GM21619 (cell line): Measurements from ENCODE around the gene ADGRV1.

ENCODE experiments used
- ATAC-seq: cut with Tn5 transposase; IDR thresholded peaks from one replicate; pipeline ENCODE4 v1.9.1; 2021; ENCODE audit not compliant: unreplicated experiment

ADGRV1 gene

DNA sequence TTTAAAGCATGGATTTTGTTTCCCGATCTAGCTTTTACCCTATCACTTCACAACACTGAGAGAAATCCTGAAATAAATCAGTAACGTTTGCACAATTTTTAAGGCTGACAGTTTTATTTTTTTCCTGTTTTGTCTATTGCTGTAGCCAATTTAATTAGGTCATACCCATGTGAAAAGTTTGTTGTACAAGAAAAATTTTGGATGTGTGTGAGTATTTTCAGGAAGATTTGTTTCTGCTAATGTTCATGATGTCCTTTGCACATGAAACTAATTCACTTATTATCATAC is 586.7 kb downstream of the ADGRV1 start:
- no peak for ATAC-seq

DNA sequence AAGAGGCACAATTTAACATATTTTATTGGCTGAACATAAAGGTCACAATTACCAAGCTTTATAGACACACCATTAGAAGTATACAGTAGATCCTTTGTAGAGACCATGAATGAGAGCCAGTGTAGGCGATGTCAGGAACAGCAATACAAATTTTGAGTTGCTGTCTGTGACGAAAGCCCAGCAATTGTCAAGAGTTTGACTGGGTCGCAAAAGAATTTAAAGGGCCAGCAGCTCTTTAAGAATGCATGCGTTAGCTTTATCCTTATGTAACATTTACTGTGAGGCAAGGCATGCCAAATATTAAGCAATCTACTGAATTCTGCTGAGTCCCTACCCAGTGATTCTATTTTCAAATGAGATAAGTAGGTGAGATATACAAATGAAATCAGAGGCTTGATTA is 587.6 kb downstream of the ADGRV1 start:
- ATAC-seq, result no peak

DNA sequence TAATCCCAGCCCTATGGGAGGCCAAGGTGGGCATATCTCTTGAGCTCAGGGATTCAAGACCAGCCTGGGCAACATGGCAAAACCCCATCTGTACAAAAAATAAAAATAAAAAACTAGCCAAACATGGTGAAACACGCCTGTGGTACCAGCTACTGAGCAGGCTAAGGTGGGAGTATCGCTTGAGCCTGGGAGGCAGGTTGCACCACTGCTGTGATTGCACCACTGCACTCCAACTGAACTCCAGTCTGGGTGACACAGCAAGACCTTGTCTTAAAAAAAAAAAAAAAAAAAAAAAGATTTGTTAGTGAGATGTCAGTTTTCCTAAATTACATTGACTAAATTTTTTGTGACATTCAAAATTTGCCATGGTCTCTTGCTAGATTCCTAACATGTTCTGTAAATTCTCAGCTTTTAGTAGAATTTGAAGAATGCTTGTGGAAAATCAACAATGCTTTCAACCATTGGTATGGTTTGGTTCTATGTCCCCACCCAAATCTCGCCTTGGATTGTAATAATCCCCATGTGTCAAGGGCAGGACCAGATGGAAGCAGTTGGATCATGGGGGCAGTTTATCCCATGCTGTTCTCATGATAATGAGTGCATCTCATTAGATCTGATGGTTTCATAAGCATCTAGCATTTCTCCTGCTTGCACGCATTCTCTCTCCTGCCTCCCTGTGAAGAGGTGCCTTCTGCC is 588.5 kb downstream of the ADGRV1 start:
- ATAC-seq, result no peak

DNA sequence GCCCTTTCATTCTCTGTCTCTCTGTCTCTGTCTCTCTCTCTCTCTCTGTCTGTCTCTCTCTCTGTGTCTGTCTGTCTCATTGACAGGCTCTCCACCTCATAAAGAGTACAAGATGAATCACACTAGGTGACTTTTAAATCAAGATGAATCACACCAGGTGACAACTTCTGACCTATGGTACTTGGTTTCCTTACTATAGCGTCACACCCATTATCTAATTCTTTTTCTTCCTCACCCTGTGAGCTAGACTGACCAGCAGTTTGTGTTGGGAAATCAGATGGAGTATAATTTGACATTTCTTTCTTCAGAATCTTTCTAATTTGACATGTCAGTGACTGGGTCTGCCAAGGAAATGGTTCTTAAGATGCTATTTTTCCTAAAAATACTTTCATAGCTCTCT is 591.6 kb downstream of the ADGRV1 start:
- ATAC-seq, result no peak

DNA sequence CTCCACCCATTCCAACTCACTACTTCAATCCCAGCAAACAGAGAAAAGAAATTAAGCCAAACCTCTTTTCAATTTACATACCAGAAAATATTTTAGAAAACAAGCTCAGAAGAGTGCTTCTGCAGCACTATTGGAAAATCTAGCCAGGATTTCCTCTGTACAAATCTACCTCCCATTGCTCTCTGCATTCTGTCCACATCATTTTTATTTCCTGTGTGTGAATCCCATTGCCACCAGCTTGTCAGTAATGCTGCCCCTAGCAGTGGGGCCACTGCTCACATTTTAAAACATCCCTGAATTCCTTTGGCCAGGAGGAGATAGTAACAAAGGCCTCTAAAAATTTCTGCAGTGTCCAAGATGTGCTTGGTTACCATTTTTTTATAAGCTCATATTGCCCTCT is 592.0 kb downstream of the ADGRV1 start:
- ATAC-seq, result no peak

DNA sequence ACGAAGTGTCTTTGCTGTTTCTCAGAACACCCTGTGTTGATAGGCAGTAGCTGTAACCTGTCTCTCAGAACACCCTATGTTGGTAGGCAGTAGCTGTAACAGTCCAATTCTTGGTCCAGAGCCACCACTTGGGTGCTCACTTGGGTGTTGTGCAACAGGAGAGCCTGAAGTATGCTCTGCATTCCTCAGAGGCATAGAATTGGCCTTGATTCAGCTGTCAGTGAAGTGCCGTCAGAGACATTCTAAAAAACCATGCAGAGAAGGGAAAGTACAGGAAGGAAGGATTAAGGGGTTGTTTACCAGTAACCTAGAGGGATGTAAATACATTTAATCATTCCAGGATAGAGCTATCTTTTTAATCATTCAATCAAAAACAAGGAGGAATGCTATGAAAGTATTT is 593.4 kb downstream of the ADGRV1 start:
- ATAC-seq, result no peak

DNA sequence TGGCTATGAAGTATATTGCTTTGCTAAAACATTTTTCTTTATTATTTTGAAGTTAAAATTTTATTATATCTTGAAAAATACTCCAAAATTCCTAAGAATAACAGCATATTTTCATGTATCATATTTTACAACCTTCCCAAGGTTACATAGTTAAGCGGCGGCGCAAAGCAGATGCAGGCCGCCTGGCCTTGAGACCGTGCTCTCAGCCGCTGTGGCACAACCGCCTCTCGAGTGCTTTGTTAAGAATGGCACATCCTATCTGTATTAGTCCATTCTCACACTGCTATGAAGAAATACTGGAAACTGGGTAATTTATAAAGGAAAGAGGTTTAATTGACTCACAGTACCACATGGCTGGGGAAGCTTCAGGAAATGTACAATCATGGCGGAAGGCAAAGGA is 595.7 kb downstream of the ADGRV1 start:
- ATAC-seq, result no peak

DNA sequence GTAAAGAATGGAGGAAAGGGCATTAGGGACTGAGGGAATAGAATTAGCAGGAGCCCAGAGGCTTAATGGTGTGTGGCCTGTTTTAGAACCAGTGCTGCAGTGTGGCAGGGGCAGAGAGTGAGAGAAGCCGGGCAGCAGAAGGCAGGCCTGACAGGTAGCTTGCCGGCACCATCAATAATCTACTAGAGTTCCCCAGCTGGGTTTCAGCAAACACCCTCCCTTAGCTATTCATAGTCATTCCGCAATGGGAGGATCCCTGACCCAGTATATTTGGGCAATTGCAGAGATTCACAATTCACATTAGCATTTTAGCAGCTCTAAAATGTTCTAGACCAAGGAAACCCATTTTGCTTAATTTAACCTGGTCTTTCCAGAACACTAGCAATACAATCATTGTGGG is 596.7 kb downstream of the ADGRV1 start:
- no peak for ATAC-seq

DNA sequence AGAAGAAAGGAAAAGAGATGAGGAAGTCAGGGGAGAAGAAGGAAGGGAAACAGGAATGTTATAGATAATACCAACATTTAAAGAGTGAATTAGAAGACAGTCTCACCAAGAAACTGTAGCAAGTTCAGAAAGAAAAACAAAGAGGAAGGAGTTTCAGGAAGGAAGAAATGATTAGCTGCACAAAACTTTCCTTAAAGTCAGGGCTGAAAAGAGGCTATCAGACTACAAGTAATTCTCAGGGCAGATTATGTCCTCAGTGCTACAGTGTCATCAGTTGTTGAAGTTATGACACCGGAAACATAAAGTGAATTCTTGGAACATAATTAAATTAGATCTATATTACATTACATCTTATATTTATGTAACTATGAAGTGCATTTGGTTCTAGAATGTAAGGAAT is 597.6 kb downstream of the ADGRV1 start:
- no peak for ATAC-seq

DNA sequence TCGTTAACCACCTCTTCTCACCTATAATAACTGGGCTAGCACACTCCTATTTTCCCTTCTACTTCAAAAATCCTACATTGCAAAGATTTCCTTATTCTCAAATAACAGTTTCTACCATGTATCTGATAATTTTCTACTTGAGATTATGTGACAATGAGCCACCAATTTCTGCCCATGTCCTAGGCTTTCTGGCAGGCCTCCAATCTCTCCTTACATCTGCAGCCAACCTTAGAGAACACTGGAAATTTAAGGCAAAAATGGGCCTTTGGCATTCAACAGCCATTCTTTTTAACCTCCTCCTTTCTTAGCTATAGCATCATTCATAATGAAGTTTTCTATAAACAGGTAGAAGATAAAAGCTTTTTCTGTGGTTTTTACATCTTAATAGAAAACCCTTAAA is 599.4 kb downstream of the ADGRV1 start:
- no peak for ATAC-seq

DNA sequence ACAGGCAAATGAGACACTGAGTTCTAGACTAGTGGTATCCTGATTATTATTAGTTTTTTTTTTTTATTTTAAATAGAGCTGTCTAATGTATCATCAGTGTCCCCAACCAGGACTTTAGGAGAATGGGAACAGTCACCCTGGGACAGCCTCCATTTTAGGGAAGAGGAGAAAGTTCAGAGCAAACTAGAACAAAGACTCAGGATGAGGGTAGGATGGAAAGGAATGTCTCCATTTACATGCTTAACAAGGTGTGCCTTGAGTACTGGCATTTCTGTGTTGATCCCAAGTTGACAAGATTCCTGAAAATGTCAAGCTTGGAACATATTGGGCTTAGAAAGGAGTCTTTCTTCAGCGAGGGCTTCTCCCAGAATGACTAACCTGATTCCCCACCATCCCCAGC is 601.0 kb downstream of the ADGRV1 start:
- no peak for ATAC-seq

DNA sequence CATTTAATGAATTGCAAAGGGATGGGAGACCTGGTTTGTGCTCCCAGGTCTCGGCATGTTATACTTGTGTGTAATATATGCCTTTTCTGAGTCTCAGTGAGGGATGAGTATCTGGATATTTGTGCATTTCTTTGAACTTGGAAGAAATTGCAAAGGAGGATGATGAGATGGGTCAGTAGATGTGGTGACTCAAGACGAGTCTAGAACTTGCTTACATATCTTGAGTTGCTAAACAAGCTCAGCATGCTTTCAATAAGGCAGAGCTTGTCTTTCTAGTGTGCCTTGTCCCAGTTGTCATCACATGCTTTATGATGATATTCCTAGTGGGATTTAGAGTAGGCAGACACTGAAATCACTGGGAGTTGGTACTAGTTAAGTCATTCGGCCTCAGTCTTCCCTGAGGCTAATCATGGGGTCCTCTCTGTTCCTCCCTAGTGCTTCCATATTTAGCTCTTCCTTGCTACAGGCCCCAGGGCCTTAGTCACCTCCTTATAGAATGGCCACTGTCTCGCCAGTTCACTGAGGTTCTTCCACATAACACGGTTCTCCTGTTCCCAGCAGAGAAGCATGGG is 602.2 kb downstream of the ADGRV1 start:
- ATAC-seq, result no peak

DNA sequence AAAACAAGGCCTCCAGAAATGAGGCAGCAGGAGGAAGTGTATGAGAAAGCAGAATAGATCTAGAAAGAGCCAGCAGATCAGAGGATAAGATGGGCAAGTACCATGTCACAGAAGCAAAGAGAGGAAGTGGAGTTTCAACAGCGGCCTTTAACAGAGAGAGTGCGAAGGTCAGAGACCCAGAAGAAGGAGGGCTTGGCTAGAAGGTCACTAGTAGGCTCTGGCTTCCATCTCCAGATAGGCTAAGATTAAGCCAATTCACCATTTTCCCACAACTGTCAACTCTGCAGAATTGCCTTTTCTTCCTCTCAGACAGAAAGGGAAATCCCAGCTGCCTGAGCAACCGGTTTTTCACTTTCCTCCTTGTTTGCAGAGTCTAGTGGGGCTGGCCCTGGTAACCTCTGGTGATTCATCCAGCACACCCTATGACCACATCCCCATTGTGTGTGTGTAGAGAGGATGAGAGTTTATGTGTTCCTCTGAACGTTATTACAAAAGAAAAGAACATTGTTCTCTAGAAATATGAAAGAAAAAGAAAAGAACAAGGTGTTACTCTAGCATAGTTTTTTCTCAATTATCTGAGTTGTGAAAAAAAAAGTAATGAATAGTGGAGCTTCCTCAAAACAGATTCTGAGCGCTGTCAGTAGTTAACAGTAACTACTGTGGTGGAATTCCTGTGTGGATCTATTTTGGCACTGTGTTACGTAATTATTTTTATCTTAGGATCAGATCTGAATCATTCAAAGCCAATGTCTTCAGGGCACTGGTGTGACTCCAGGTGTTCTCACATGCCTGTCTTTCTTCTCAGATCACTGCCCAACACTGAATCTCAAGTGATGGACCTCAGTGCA is 604.2 kb downstream of the ADGRV1 start:
- peak; percentile 99 for ATAC-seq

DNA sequence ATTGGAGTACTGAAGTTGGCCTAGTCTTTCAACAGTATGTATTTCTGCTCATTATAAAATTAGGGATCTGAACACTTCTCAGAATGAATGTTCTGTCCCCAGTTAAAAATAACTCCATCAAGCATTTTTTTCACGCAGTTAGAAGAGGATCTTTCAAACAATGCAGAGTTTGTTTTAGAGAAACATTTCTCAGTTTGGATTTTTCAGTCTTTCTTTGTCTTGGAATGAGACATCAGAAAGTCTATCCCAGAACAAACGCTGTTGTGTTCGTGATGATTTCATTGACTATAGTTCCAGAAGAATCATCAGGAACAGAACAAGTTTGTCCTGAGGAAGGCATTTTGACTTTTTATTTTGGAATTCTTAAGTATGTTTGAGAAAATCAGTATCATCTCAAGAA is 605.8 kb downstream of the ADGRV1 start:
- no peak for ATAC-seq

DNA sequence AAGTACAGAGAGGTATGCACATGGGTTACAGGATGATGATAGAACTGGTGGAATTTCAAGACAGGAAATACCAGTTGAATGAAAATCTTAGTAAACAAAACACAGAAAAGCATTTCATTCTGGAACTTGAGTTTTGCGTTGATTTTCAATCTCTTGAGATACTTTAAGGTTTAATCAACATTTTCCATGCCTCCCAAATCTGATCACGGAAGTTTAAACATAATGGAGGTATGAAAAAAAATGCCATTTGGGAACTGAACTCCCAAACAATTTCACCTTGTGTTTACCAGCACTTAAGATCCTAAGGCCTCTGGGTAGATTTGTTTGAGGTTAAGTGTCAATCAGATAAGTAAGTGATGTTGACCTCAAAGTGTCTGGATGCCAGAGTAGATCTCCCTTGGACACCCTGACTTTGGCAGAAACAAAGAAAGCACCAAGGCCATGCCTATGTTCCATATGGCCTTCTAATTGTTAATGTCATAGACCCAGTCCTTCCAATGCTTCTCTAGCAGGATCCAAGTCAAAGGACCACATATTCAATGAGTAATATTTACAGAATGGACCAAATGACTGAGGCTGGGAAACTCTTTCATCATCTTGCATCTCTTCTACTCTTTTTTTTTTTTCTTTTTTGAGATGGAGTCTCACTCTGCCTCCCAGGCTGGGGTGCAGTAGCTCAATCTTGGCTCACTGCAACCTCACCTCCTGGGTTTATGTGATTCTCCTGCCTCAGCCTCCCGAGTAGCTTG is 607.6 kb downstream of the ADGRV1 start:
- ATAC-seq, result no peak

DNA sequence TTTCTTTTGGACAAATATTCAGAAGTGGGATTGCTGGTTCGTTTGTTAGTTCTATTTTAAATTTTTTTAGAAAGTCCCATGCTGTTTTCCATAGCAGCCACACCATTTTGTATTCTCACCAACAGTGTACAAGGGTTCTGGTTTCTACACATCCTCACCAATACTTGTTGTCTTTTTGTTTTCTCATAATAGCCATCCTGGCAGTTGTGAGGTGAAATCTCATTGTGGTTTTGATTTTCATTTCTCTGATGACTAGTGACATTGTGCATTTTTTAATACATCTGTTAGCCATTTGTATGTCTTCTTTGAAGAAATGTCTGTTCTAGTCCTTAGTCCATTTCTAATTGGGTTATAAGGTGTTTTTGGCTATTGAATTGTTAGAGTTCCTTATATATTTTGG is 610.3 kb downstream of the ADGRV1 start:
- ATAC-seq, result no peak

DNA sequence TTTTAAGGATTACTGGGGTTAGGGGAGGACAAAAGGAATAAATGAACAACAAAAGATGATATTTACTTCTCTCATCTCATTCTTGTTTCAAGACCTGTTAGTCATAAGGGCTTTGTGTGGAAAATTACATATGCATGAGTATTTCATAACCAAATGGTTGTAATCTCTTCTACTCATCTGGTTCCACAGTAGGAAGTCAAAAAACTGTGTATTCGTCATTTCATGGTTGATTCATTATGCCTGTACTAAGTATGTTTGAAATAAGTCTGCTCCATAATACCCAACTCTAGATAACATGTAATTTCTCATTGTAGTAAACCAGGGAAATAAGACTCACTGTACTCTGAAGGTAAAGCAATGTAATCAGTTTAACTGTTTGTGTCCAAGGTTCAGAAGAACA is 611.7 kb downstream of the ADGRV1 start:
- no peak for ATAC-seq

DNA sequence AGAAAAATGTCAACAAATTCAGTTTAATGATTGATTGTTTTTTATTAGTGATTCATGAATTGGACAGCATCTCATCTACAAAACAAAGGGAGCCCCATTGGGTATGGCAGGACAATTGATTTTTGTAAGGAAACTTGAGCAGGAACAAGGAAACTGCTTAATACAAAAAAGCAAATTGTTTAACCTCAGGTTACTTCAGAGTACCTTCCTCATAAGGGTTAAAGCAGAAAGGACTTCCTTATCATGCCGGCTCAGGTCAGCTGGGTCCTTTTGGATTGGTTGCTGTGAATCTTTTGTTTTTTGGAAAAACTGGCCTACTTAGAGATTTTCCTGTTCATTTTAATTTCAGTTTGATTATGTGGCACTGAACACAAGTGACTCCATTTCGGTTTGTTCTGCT is 612.7 kb downstream of the ADGRV1 start:
- ATAC-seq, result no peak

DNA sequence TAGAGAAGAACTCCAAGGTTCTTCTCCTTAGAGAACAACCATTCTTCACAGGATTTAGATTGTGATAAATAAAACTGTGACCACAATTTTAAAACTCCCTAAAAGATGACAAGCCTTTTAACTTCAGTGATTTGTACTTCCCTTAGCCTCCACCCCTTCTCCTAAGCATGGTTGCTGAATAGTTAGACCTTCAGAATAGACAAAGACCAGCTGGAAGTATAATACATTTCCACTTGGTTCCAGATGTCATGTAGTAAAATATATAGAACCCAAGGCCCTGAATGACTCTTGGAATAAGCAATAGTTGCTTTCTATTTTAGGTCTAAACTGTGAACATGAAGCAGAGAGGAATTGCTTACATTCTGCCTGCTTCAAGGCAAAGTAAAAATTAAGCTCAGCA is 615.8 kb downstream of the ADGRV1 start:
- ATAC-seq, result no peak

DNA sequence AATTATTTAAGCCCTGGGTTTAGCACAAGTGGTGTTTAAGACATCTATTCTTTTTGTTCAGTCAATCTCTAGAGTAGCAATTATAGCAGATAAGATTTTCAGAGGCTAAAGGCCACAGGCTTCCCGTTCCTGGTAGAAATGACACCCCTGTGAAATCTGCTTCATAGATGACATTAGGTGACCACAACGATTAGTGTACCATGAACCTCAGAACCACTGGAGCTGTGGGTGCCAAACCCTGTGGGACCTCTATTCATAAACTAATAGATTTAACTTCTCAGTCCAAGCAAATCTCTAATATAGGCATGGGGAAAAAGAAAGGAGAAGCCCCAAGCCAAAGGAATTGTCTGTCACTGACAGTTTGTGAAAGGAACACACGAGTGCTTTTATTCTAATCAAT is 617.1 kb downstream of the ADGRV1 start:
- ATAC-seq, result peak; percentile 41

DNA sequence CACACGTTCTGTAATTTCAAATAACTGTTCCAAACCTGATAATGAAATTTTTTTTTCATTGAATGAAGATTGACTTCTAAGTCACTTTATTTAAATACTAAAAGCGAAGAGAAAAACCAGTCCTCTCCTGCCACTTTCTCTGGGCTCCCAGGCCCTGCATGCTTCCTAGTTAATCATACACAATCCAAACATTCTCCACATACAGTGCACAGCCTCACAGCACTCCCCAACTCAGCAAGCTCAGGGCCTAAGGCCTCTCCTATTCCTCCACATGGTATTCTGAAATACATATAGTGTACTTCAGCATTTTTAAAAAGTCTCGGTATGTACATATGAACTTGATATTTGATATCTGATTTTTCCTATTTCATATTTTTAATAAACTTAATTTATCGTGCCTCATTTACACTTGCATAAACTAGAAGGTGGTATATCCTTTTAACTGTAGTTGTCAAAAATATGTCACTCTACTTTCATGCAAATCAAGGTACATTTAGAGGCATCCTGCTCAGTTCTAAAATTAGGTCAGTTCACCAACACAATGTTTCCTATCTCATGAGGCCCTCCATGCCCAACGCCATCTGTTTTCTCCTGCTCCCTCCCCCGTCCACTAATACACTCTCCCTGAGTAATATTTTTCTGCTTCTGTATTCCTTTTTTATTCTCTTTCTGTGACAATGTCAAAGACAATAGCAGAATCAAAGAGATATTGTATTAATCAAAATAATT is 617.9 kb downstream of the ADGRV1 start:
- ATAC-seq, result no peak
